ENCODE results near the gene PDCL3. TPM values are rescaled to one million over a fixed set of nuclear protein-coding genes. Genes with fewer than 3 reads are reported as not detected.

Gene PDCL3
- polyA plus RNA-seq, 1 of the 3 experiments (the other 2 are of a cell fraction) = 32.8 TPM

DNA sequence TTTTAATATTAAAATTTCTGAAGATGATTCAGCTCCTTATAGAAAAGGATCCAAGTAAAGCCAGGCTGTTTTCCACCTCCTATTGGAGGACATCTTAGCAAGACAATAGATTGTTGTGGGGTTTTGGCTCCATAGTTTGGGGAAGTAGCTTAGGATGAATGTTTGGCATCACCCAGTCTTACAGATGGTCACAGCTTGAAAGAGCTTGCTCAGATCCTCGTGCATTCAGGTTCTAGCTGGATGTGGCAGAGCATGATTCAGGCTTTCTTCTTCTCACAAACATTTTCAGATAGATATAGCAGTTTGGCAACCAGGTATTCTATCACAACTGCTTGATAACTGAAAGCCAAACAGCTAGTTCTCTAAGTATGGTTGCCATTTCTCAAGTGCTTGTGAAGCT, 23.6 kb upstream of the PDCL3 start:
- Histone ChIP-seq H3K36me3 (replicated peaks in 1 of 2; ENCODE audit: control insufficient read depth in 1 of 2, insufficient read depth in 2 of 2, low read length in 1 of 2) (no peaks in the 10 kb centered on the region), H3K4me2 (no peak overlapping the region), H4K20me1 (ENCODE audit: insufficient read depth) (no peaks in the 10 kb centered on the region), H3K4me3 (ENCODE audit: low read depth in 2 of 2, low read length in 1 of 2) (no peak overlapping the region), H2AFZ (ENCODE audit: low read depth) (no peak overlapping the region), H3F3A (replicated peaks; ENCODE audit: insufficient read depth) (no peaks in the 10 kb centered on the region), H3K4me1 (ENCODE audit: control insufficient read depth in 1 of 2, insufficient read depth in 2 of 2, low read depth in 1 of 2, low read length in 1 of 2) (no peaks in the 10 kb centered on the region), H3K27me3 (ENCODE audit: insufficient read depth) (no peaks in the 10 kb centered on the region), H3K79me2 (ENCODE audit: insufficient read depth) (no peaks in the 10 kb centered on the region), H3K9me2 (no peaks in the 10 kb centered on the region), H3K9ac (no peak overlapping the region), H3K27ac (ENCODE audit: low read depth in 2 of 2, low read length in 1 of 2) (no peak overlapping the region), H3K9me3 (no peaks in the 10 kb centered on the region)
- no peak for DNase-seq
- CTCF ChIA-PET = interaction anchor here (0.6 kb wide), 1 partner anchor 614 kb away, joined by 4 read pairs; no protein-coding TSS in a partner anchor
- TF ChIP-seq TCF12 (IDR thresholded peaks at IDR 0.05) (no peak), NFIC (IDR thresholded peaks at IDR 0.05; ENCODE audit: borderline replicate concordance) (no peak), TAF1 (IDR thresholded peaks at IDR 0.05; ENCODE audit: borderline replicate concordance, low read depth, low read length) (no peak), SMC3 (IDR thresholded peaks at IDR 0.05; ENCODE audit: low read depth, low read length) (no peak), JUND (IDR thresholded peaks at IDR 0.05) (no peak)
- TF ChIP-seq, protein P1, sequence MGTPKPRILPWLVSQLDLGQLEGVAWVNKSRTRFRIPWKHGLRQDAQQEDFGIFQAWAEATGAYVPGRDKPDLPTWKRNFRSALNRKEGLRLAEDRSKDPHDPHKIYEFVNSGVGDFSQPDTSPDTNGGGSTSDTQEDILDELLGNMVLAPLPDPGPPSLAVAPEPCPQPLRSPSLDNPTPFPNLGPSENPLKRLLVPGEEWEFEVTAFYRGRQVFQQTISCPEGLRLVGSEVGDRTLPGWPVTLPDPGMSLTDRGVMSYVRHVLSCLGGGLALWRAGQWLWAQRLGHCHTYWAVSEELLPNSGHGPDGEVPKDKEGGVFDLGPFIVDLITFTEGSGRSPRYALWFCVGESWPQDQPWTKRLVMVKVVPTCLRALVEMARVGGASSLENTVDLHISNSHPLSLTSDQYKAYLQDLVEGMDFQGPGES (IDR thresholded peaks at IDR 0.05; ENCODE audit: low read depth, low read length) = no peak
- TF ChIP-seq, protein P2, sequence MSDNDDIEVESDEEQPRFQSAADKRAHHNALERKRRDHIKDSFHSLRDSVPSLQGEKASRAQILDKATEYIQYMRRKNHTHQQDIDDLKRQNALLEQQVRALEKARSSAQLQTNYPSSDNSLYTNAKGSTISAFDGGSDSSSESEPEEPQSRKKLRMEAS (IDR thresholded peaks at IDR 0.05; ENCODE audit: low read depth) = no peak
- WGBS (ENCODE audit: low lambda C conversion rate) = 7% methylated on average over 1 of the region's 1 CpG
- POLR2A ChIA-PET = no interaction called here

DNA sequence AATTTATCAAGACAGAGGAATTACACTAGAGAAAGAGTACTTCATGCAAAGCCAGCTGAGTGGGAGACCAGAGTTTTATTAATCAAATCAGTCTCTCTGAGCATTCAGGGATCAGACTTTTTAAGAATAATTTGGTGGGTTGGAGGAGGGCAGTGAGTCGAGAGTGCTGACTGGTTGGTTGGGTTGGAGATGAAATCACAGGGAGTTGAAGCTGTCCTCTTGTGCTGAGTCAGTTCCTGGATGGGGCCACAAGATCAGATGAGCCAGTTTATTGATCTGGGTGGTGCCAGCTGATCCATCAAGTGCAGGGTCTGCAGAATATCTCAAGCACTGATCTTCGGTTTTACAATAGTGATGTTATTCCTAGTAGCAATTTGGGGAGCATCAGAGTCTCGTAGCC, 21.4 kb upstream of the PDCL3 start:
- no peaks in the 10 kb centered on the region; the same call in 1 of the 2 replicates for H3K27me3 ChIP-seq (ENCODE audit: insufficient read depth)
- POLR2A ChIA-PET = interaction anchor here (0.6 kb wide), 1 partner anchor 41 kb away, joined by 3 read pairs; no protein-coding TSS in a partner anchor
- WGBS (ENCODE audit: low lambda C conversion rate) = 12% methylated on average over 3 of the region's 3 CpGs

DNA sequence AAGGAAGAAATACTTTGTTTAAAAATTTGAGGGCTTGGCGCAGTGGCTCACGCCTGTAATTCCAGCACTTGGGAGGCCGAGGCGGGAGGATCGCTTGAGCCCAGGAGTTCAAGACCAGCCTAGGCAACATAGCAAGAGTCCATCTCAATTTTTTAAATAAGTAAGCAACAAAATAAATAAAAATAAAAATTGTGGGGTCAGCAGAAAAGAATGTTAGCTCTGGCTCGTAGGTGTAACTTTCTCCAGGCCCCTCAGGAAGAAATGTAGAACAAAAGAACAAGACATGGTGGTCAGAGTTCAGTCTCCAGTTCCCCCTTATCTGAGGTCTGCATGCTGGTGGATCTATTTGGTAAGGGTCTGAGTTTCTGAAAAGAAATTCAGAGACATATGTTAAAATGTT, 20.4 kb upstream of the PDCL3 start:
- Histone ChIP-seq H3F3A (replicated peaks; ENCODE audit: insufficient read depth) (no peaks in the 10 kb centered on the region), H3K9me2 (no peaks in the 10 kb centered on the region), H3K27me3 (ENCODE audit: insufficient read depth) (no peaks in the 10 kb centered on the region; the same call in 1 of the 2 replicates), H3K9me3 (no peaks in the 10 kb centered on the region), H3K27ac (ENCODE audit: low read depth in 2 of 2, low read length in 1 of 2) (no peak overlapping the region), H4K20me1 (ENCODE audit: insufficient read depth) (no peaks in the 10 kb centered on the region), H3K4me1 (ENCODE audit: control insufficient read depth in 1 of 2, insufficient read depth in 2 of 2, low read depth in 1 of 2, low read length in 1 of 2) (no peaks in the 10 kb centered on the region), H3K4me2 (no peak overlapping the region), H3K4me3 (ENCODE audit: low read depth in 2 of 2, low read length in 1 of 2) (no peak overlapping the region), H3K36me3 (replicated peaks in 1 of 2; ENCODE audit: control insufficient read depth in 1 of 2, insufficient read depth in 2 of 2, low read length in 1 of 2) (no peaks in the 10 kb centered on the region), H3K79me2 (ENCODE audit: insufficient read depth) (no peaks in the 10 kb centered on the region), H3K9ac (no peak overlapping the region), H2AFZ (ENCODE audit: low read depth) (no peak overlapping the region)
- no peak for TF ChIP-seq SMC3 (IDR thresholded peaks at IDR 0.05; ENCODE audit: low read depth, low read length)
- no peak for TF ChIP-seq YY1 (IDR thresholded peaks at IDR 0.05; ENCODE audit: low read depth)
- TF ChIP-seq, protein P1 (IDR thresholded peaks at IDR 0.05; ENCODE audit: low read depth, low read length) = no peak
- no peak for TF ChIP-seq FOXJ3 (CRISPR knock-in tag; IDR thresholded peaks at IDR 0.05)
- no peak for TF ChIP-seq FOSL2 (IDR thresholded peaks at IDR 0.05; ENCODE audit: borderline replicate concordance, low read depth)
- TF ChIP-seq, protein P3, sequence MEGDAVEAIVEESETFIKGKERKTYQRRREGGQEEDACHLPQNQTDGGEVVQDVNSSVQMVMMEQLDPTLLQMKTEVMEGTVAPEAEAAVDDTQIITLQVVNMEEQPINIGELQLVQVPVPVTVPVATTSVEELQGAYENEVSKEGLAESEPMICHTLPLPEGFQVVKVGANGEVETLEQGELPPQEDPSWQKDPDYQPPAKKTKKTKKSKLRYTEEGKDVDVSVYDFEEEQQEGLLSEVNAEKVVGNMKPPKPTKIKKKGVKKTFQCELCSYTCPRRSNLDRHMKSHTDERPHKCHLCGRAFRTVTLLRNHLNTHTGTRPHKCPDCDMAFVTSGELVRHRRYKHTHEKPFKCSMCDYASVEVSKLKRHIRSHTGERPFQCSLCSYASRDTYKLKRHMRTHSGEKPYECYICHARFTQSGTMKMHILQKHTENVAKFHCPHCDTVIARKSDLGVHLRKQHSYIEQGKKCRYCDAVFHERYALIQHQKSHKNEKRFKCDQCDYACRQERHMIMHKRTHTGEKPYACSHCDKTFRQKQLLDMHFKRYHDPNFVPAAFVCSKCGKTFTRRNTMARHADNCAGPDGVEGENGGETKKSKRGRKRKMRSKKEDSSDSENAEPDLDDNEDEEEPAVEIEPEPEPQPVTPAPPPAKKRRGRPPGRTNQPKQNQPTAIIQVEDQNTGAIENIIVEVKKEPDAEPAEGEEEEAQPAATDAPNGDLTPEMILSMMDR (IDR thresholded peaks at IDR 0.05) = no peak
- no peak for TF ChIP-seq TCF12 (IDR thresholded peaks at IDR 0.05)
- TF ChIP-seq, protein P2 (IDR thresholded peaks at IDR 0.05; ENCODE audit: low read depth) = no peak
- no peak for TF ChIP-seq TAF1 (IDR thresholded peaks at IDR 0.05; ENCODE audit: borderline replicate concordance, low read depth, low read length)
- TF ChIP-seq RAD21 (IDR thresholded peaks at IDR 0.05; ENCODE audit: low read length) = no peak
- TF ChIP-seq NFIC (IDR thresholded peaks at IDR 0.05; ENCODE audit: borderline replicate concordance) = no peak
- TF ChIP-seq TEAD4 (IDR thresholded peaks at IDR 0.05; ENCODE audit: borderline replicate concordance, insufficient read depth) = no peak
- TF ChIP-seq MEF2A (IDR thresholded peaks at IDR 0.05; ENCODE audit: borderline replicate concordance, low read depth) = no peak
- POLR2A ChIA-PET = no interaction called here
- CTCF ChIA-PET = no interaction called here
- WGBS (ENCODE audit: low lambda C conversion rate) = 64% methylated on average over 6 of the region's 6 CpGs
- no peak for DNase-seq

More for the DNA sequence above, 21.4 kb upstream of the PDCL3 start:
- CTCF ChIA-PET = no interaction called here
- no peak overlapping the region for H3K27ac ChIP-seq (ENCODE audit: low read depth in 2 of 2, low read length in 1 of 2)
- H3K4me2 ChIP-seq = no peak overlapping the region
- H3K36me3 ChIP-seq (replicated peaks in 1 of 2; ENCODE audit: control insufficient read depth in 1 of 2, insufficient read depth in 2 of 2, low read length in 1 of 2) = no peaks in the 10 kb centered on the region
- no peaks in the 10 kb centered on the region for H3F3A ChIP-seq (replicated peaks; ENCODE audit: insufficient read depth)
- no peak for TF ChIP-seq GABPA (IDR thresholded peaks at IDR 0.05; ENCODE audit: low read depth)
- H3K4me1 ChIP-seq (ENCODE audit: control insufficient read depth in 1 of 2, insufficient read depth in 2 of 2, low read depth in 1 of 2, low read length in 1 of 2) = no peaks in the 10 kb centered on the region
- DNase-seq = no peak
- no peaks in the 10 kb centered on the region for H3K79me2 ChIP-seq (ENCODE audit: insufficient read depth)
- H3K9ac ChIP-seq = no peak overlapping the region
- H2AFZ ChIP-seq (ENCODE audit: low read depth) = no peak overlapping the region
- H3K9me2 ChIP-seq = no peaks in the 10 kb centered on the region
- H3K9me3 ChIP-seq = no peaks in the 10 kb centered on the region
- H4K20me1 ChIP-seq (ENCODE audit: insufficient read depth) = no peaks in the 10 kb centered on the region
- no peak overlapping the region for H3K4me3 ChIP-seq (ENCODE audit: low read depth in 2 of 2, low read length in 1 of 2)

All from SK-N-SH (cell line).